Astrocyte (in vitro differentiated cells and primary cell): ENCODE measurements around the gene HOXD4.
A peak's percentile ranks its signal among the peaks of the same experiment; 100 is the strongest.

Source experiments
- CTCF ChIP-seq: IDR thresholded peaks from 2 replicates; pipeline ENCODE4 v1.5.1; 2011; ENCODE audit warnings: low read depth, mild to moderate bottlenecking, inconsistent platforms, low read length, moderate library complexity; ENCODE audit not compliant: insufficient read depth
- EZH2 ChIP-seq: IDR thresholded peaks from 2 replicates; pipeline ENCODE4 v1.6.1; 2012; ENCODE audit warnings: mild to moderate bottlenecking, low read length, inconsistent platforms; ENCODE audit not compliant: insufficient read depth

GRCh38 chr2:176158855-176159662, 7.7 kb downstream of the HOXD4 start:
- TF ChIP-seq CTCF (no peak), EZH2 (peak; percentile 50)
